Esophagus muscularis mucosa (tissue), 4 donors: ENCODE measurements around the gene NNT.
"Not testable (repeated sequence)": the region's sequence is repeated elsewhere in the genome, so short reads cannot be mapped to it uniquely, and the experiment has no call there.

Experiments used
- CTCF ChIP-seq, 3 experiments: fragments of 200-600 bp in 2 of 3; fragments of 450-650 bp in 1 of 3; sonication (generic) in 2 of 3; IDR thresholded peaks; one replicate each; pipeline ENCODE4 v1.5.1; 2017 to 2019; ENCODE audit warnings: antibody characterized with exemption in 3 of 3, mild to moderate bottlenecking in 2 of 3, moderate library complexity in 1 of 3
- EP300 ChIP-seq: sonication (generic); formaldehyde crosslinking; IDR thresholded peaks from one replicate; pipeline ENCODE4 v1.6.1; 2017; ENCODE audit warnings: antibody characterized with exemption
- POLR2A ChIP-seq: fragments of 450-650 bp; IDR thresholded peaks from one replicate; pipeline ENCODE4 v1.6.1; 2017; ENCODE audit warnings: antibody characterized with exemption, moderate library complexity, mild to moderate bottlenecking, low read depth
- POLR2AphosphoS5 ChIP-seq, 2 donors: sonication (generic); formaldehyde crosslinking; IDR thresholded peaks; one replicate each; pipeline ENCODE4 v1.6.1; 2017; ENCODE audit warnings: antibody characterized with exemption in 2 of 2

GRCh38 chr5:43665749-43666148, 62.8 kb downstream of the NNT start:
- TF ChIP-seq CTCF (IDR thresholded peaks at IDR 0.05); POLR2AphosphoS5 (IDR thresholded peaks at IDR 0.05); POLR2A; EP300: not testable (repeated sequence)
